Osteocyte (in vitro differentiated cells): ENCODE data around the gene SLFN5. TPM values are rescaled to one million over a fixed set of nuclear protein-coding genes. Genes with fewer than 3 reads are reported as not detected.

ENCODE experiments used
- DNase-seq: peaks from one replicate; pipeline ENCODE4 v3.0.0; 2021; ENCODE audit warnings: mixed read lengths; ENCODE audit not compliant: unreplicated experiment; ENCODE audit errors: extremely low spot score
- H3K27ac Mint-ChIP-seq: one replicate; pipeline ENCODE4 v1.8.0; 2021; ENCODE audit warnings: mild to moderate bottlenecking, mixed read lengths; ENCODE audit not compliant: unreplicated experiment
- H3K27me3 Mint-ChIP-seq: one replicate; pipeline ENCODE4 v1.8.0; 2021; ENCODE audit warnings: mixed read lengths; ENCODE audit not compliant: unreplicated experiment
- H3K36me3 Mint-ChIP-seq: one replicate; pipeline ENCODE4 v1.8.0; 2021; ENCODE audit warnings: mixed read lengths; ENCODE audit not compliant: unreplicated experiment
- H3K4me1 Mint-ChIP-seq: one replicate; pipeline ENCODE4 v1.8.0; 2021; ENCODE audit warnings: mixed read lengths; ENCODE audit not compliant: unreplicated experiment
- H3K4me3 Mint-ChIP-seq: one replicate; pipeline ENCODE4 v1.8.0; 2021; ENCODE audit warnings: mild to moderate bottlenecking, moderate library complexity, mixed read lengths; ENCODE audit not compliant: unreplicated experiment
- H3K9me3 Mint-ChIP-seq: one replicate; pipeline ENCODE4 v1.8.0; 2021; ENCODE audit warnings: mixed read lengths; ENCODE audit not compliant: unreplicated experiment
- total RNA-seq: library from RNA; stranded (reverse); gene quantifications from 2 replicates; pipeline ENCODE4 v1.2.1, GENCODE V29; 2021
- TF ChIP-seq, protein P1 (sequence below): fragments of 200-600 bp; sonication (generic); IDR thresholded peaks from 2 replicates; pipeline ENCODE4 v1.5.0; 2021; ENCODE audit warnings: antibody characterized with exemption, mild to moderate bottlenecking, moderate library complexity

SLFN5 gene
- total RNA-seq, 1 donor from 2014 or later = 79.0 TPM

DNA sequence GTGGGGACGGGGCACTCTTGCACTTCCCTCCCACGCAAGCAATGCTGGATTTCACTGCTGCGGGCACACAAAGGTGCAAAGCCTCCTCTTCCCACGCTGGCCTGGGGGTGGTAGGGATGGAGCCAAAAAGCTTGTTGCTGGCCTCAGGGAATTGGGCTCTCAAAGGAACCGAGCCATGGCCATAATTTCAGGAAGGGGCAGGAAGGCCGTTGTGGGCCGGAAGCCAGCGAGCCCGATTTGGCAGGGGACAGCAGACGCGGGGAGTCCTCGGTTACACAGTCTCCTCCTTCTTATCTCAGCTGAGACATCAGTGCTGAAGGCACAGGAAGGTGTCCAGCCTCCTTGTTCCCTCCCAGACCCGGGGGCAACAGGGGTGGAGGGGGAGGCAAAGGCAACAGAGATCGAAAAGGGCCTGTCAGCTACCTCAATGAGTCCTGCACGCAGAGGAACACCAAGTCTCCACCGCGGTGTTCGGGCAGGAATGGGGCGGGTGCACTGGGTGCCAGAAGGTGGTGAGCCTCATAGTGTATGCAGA is 71.1 kb downstream of the SLFN5 start:
- Mint-ChIP-seq H3K4me3 (no peak overlapping the region), H3K36me3 (no peaks in the 10 kb centered on the region), H3K9me3 (no peaks in the 10 kb centered on the region), H3K27me3 (peaks cover 28% of the 10 kb centered on the region), H3K4me1 (peaks cover 25% of the 10 kb centered on the region), H3K27ac (no peak overlapping the region)
- TF ChIP-seq, protein P1, sequence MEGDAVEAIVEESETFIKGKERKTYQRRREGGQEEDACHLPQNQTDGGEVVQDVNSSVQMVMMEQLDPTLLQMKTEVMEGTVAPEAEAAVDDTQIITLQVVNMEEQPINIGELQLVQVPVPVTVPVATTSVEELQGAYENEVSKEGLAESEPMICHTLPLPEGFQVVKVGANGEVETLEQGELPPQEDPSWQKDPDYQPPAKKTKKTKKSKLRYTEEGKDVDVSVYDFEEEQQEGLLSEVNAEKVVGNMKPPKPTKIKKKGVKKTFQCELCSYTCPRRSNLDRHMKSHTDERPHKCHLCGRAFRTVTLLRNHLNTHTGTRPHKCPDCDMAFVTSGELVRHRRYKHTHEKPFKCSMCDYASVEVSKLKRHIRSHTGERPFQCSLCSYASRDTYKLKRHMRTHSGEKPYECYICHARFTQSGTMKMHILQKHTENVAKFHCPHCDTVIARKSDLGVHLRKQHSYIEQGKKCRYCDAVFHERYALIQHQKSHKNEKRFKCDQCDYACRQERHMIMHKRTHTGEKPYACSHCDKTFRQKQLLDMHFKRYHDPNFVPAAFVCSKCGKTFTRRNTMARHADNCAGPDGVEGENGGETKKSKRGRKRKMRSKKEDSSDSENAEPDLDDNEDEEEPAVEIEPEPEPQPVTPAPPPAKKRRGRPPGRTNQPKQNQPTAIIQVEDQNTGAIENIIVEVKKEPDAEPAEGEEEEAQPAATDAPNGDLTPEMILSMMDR = no peak
- DNase-seq = no peak

DNA sequence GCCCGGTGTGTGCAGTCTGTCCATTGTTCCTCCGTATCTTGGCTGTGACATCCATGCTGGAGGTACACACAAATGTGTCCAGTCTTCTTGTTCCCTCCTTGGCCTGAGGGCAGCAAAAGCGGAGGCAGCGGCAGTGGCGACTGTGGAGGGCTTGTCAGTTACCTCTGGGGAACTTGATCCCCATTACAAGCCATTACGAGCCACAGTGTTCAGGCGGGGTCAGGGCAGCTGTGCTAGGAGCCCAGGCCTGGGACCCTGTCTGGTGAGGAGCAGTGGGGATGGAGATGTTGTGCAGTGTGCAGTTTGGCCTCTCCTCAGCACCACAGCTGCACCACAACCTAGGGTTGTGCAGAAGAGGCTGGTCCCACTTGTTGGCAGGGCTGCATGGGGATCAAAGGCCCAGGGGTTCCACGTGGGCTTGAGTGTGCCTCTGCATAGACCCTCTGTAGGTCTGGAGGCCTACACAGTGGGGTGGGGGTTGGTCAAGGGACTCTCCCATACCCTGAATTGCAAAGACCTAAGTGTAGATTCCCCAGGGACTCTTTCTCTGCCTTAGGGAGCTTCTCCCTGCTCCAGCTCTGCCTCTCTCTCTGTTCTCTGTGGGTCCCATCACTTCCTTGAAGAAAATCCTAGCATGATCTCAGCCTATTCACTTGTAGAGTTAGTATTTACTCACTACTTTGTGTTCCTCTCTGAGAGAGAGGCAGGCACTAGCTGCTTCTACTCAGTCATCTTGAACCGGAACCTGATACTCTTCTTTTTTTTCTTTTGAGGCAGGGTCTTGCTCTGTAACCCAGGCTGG is 71.7 kb downstream of the SLFN5 start:
- TF ChIP-seq, protein P1 = no peak
- Mint-ChIP-seq H3K9me3 (no peaks in the 10 kb centered on the region), H3K4me1 (peaks cover 25% of the 10 kb centered on the region), H3K4me3 (no peak overlapping the region), H3K36me3 (no peaks in the 10 kb centered on the region), H3K27me3 (peaks cover 27% of the 10 kb centered on the region), H3K27ac (peak overlapping the region; percentile 78)
- no peak for DNase-seq

DNA sequence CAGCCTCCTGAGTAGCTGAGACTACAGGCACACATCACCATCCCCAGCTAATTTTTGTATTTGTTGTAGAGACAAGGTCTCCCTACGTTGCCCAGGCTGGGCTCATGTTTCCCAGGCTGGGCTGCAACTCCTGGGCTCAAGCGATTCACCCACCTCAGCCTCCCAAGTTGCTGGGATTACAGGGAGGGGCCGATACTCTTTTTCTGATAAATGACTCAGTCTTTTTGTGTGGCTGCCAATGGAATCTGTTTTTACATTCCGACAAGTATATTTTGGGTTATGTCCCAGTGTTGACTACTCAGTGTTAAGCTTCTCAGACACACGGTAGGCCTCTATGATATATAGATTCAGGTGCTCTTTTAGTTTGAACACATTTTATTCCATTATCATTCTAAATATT is 72.4 kb downstream of the SLFN5 start:
- Mint-ChIP-seq H3K27ac (peak overlapping the region; percentile 78), H3K4me1 (peaks cover 25% of the 10 kb centered on the region), H3K27me3 (peaks cover 33% of the 10 kb centered on the region), H3K9me3 (no peaks in the 10 kb centered on the region), H3K36me3 (no peaks in the 10 kb centered on the region), H3K4me3 (no peak overlapping the region)
- TF ChIP-seq, protein P1 = no peak
- DNase-seq = no peak

DNA sequence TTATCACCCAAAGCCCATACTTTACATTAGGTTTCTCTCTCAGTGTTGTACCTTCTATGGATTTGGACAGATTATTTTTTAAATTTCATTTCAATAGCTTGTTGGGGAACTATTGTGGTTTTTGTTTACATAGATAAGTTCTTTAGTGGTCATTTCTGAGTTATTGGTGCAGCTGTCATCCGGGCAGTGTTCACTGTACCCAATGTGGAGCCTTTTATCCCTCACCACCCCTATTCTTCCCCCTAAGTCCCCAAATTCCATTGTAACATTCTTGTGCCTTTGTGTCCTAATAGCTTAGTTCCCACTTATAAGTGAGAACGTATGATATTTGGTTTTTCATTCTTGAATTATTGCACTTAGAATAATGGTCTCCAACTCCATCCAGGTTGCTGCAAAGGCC is 73.1 kb downstream of the SLFN5 start:
- Mint-ChIP-seq H3K4me3 (no peak overlapping the region), H3K36me3 (no peaks in the 10 kb centered on the region), H3K9me3 (no peaks in the 10 kb centered on the region), H3K4me1 (peaks cover 25% of the 10 kb centered on the region), H3K27me3 (peaks cover 33% of the 10 kb centered on the region), H3K27ac (no peak overlapping the region)
- no peak for DNase-seq
- TF ChIP-seq, protein P1 = no peak

DNA sequence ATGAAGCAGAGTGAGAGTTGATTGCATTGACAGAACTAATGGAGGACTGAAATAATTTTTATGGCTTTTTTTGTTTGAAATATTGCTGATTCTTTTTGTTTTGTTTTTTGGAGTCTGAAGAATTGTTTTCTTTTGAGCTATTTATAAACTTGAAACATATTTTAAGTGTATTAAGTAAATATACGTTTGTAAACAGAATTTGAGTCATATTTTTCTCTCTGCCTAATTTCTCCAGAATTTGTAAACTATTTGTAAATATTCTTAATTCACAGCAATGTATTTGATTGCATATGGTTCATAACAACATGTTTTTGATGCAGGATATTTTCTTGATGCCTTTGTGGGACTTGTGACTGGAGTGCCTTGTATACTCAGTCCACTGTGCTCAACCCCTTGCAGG is 79.9 kb downstream of the SLFN5 start:
- Mint-ChIP-seq H3K4me1 (no peaks in the 10 kb centered on the region), H3K36me3 (no peaks in the 10 kb centered on the region), H3K27me3 (peaks cover 63% of the 10 kb centered on the region), H3K4me3 (no peak overlapping the region), H3K9me3 (no peaks in the 10 kb centered on the region), H3K27ac (no peak overlapping the region)
- TF ChIP-seq, protein P1 = no peak
- no peak for DNase-seq

Other genes with a start within 250 kb of the SLFN5 start
- gene RFFL, start 179.4 kb upstream of the SLFN5 start, total RNA-seq = 19.3 and 22.9 TPM in 2 replicates
- gene RAD51D, start 123.2 kb upstream of the SLFN5 start, total RNA-seq = 14.8 and 18.2 TPM in 2 replicates
- not detected in 2 replicates for gene FNDC8, start 121.5 kb upstream of the SLFN5 start, total RNA-seq
- gene NLE1, start 100.8 kb upstream of the SLFN5 start, total RNA-seq = 10.7 and 11.8 TPM in 2 replicates
- gene UNC45B, start 95.3 kb upstream of the SLFN5 start, total RNA-seq = not detected in 2 replicates
- gene SLC35G3, start 48.7 kb upstream of the SLFN5 start, total RNA-seq = not detected in 2 replicates
- 23.8 and 27.5 TPM in 2 replicates for gene SLFN11, start 130.5 kb downstream of the SLFN5 start, total RNA-seq
- gene SLFN12, start 189.4 kb downstream of the SLFN5 start, total RNA-seq = 24.2 and 24.4 TPM in 2 replicates
- gene SLFN13, start 205.7 kb downstream of the SLFN5 start, total RNA-seq = 6.4 and 9.0 TPM in 2 replicates